Tibial nerve (tissue), 4 donors: ENCODE results near the gene AHR. TPM values are rescaled to one million over a fixed set of nuclear protein-coding genes. Genes with fewer than 3 reads are reported as not detected.

ENCODE experiments used
- DNase-seq, 2 donors: peaks; one replicate each; pipeline ENCODE4 v3.0.0-alpha.2; 2019; ENCODE audit warnings: low spot score in 2 of 2
- H3K27ac ChIP-seq, 4 donors: fragments of 200-600 bp; sonication (generic) in 3 of 4; one replicate each; pipeline ENCODE4 v1.5.1; 2017 to 2019; ENCODE audit warnings: mild to moderate bottlenecking in 1 of 4
- H3K27me3 ChIP-seq, 2 donors: fragments of 200-600 bp; sonication (generic) in 1 of 2; one replicate each; pipeline versions ENCODE4 v1.5.1 to v1.6.0; 2017 to 2019
- H3K36me3 ChIP-seq, 3 donors: fragments of 200-600 bp; sonication (generic); one replicate each; pipeline ENCODE4 v1.5.1; 2018 to 2019
- H3K4me1 ChIP-seq, 4 donors: fragments of 200-600 bp; sonication (generic) in 3 of 4; one replicate each; pipeline ENCODE4 v1.5.1; 2017 to 2019
- H3K4me3 ChIP-seq, 4 donors: fragments of 200-600 bp; sonication (generic) in 3 of 4; one replicate each; pipeline ENCODE4 v1.5.1; 2017 to 2019; ENCODE audit warnings: mild to moderate bottlenecking in 1 of 4, moderate library complexity in 1 of 4
- H3K9me3 ChIP-seq, 4 donors: fragments of 200-600 bp; sonication (generic) in 3 of 4; one replicate each; pipeline ENCODE4 v1.5.1; 2017 to 2019
- EP300 ChIP-seq, 2 donors: sonication (generic); formaldehyde crosslinking; IDR thresholded peaks; one replicate each; pipeline ENCODE4 v1.6.1; 2017; ENCODE audit warnings: antibody characterized with exemption in 2 of 2, mild to moderate bottlenecking in 1 of 2
- POLR2A ChIP-seq, 2 donors: fragments of 450-650 bp; IDR thresholded peaks; one replicate each; pipeline ENCODE4 v1.6.1; 2017; ENCODE audit warnings: antibody characterized with exemption in 2 of 2, mild to moderate bottlenecking in 2 of 2, moderate library complexity in 2 of 2
- WGBS, 2 donors: methylation state at CpG; one replicate each; pipeline ENCODE4 v1.1.5; 2018; 5-methylcytosine and 5-hydroxymethylcytosine counted together
- total RNA-seq, 4 donors: library from RNA; depleted of rRNA; stranded (reverse); fragments of >200 nt; gene quantifications; one replicate each; pipeline ENCODE4 v1.1.0, GENCODE V29; 2016
- TF ChIP-seq, protein P1 (sequence below), 5 experiments: fragments of 200-600 bp in 3 of 5; fragments of 450-650 bp in 2 of 5; sonication (generic) in 3 of 5; IDR thresholded peaks; one replicate each; pipeline ENCODE4 v1.5.1; 2016 to 2019; ENCODE audit warnings: antibody characterized with exemption in 5 of 5, mild to moderate bottlenecking in 3 of 5, moderate library complexity in 2 of 5

AHR gene
- total RNA-seq, 4 donors from 2014 or later, result 188 to 372 (median 296) TPM

DNA sequence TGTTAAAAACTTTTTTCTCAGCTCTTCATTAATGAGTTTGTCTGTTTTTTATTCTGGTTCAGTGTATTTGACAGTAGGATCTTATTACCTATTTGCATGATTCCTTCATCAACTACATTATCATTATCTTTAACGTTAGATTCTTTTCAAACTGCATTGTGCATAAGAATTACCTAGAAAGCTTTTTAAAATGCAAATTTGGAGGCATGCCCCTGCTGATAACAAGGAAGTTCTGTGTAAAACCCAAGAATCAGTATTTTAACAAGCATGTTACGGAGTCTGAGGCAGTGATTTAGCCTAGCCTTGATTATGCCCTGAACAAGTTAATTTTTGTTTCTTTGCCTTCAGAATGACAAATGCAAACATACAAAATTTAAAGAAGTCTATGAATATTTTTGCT is 14.2 kb downstream of the AHR start:
- Histone ChIP-seq H3K9me3 (no peaks in the 10 kb centered on the region), H3K36me3 (peaks cover 0 to 4% (median 0%) of the 10 kb centered on the region in 3 donors), H3K4me1 (peaks cover 0 to 93% (median 29%) of the 10 kb centered on the region in 4 donors), H3K27ac (peak overlapping the region; percentile 68 to 98 (median 86)), H3K4me3 (peak overlapping the region in 1 of 4 donors; percentile 20), H3K27me3 (no peaks in the 10 kb centered on the region)
- TF ChIP-seq POLR2A (IDR thresholded peaks at IDR 0.05), result no peak
- TF ChIP-seq, protein P1, sequence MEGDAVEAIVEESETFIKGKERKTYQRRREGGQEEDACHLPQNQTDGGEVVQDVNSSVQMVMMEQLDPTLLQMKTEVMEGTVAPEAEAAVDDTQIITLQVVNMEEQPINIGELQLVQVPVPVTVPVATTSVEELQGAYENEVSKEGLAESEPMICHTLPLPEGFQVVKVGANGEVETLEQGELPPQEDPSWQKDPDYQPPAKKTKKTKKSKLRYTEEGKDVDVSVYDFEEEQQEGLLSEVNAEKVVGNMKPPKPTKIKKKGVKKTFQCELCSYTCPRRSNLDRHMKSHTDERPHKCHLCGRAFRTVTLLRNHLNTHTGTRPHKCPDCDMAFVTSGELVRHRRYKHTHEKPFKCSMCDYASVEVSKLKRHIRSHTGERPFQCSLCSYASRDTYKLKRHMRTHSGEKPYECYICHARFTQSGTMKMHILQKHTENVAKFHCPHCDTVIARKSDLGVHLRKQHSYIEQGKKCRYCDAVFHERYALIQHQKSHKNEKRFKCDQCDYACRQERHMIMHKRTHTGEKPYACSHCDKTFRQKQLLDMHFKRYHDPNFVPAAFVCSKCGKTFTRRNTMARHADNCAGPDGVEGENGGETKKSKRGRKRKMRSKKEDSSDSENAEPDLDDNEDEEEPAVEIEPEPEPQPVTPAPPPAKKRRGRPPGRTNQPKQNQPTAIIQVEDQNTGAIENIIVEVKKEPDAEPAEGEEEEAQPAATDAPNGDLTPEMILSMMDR (IDR thresholded peaks at IDR 0.05), result no peak
- no peak for TF ChIP-seq EP300 (IDR thresholded peaks at IDR 0.05)
- WGBS, 2 donors, result 33 to 41% methylated on average over 2 of the region's 2 CpGs
- no peak for DNase-seq

DNA sequence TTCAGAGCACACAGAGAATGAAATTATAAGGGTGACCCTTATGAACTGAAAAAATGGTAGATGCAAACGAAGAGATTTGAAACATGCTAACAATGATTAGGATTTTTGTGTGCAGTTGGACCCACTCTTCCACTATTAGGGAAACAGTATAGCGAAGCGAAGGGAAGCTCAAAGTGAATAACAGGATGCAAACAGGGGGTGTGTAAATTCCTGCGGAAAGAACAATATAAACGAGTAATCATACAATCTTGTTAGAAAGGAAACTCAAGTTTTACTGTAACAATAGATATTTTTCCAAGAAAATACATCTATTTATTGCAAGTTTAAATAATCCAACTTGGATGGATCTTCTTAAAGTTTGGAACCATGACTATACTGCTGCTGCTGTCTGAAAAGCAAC is 14.7 kb downstream of the AHR start:
- peak overlapping the region; percentile 68 to 98 (median 86) for H3K27ac ChIP-seq
- TF ChIP-seq EP300 (IDR thresholded peaks at IDR 0.05) (no peak), POLR2A (IDR thresholded peaks at IDR 0.05) (no peak)
- TF ChIP-seq, protein P1 (IDR thresholded peaks at IDR 0.05), result no peak
- no peaks in the 10 kb centered on the region for H3K9me3 ChIP-seq
- no peak for DNase-seq
- WGBS, 2 donors, result 32 to 33% methylated on average over 5 of the region's 5 CpGs
- no peaks in the 10 kb centered on the region for H3K27me3 ChIP-seq
- H3K36me3 ChIP-seq, result peaks cover 0 to 4% (median 0%) of the 10 kb centered on the region in 3 donors
- H3K4me3 ChIP-seq, result peak overlapping the region in 1 of 4 donors; percentile 20
- peaks cover 0 to 93% (median 34%) of the 10 kb centered on the region in 4 donors for H3K4me1 ChIP-seq

DNA sequence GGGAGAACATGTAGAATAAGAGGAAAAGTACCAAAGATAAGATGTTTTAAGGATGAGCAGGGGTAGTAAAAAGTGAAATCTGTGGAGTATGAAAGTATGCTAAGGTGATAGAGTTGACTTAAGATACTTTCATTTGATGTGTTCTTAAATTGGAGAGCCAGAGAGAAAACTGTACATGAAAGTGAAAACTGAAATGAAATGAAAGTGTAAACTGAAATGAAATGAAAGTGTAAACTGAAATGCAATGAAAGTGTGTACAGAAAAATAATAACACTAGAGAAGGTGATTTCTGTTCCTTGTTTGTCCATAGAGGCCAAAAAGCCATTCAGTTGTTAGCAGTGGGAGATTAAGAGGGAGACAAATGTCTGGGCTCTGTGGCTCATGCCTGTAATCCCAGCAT is 17.5 kb downstream of the AHR start:
- TF ChIP-seq, protein P1 (IDR thresholded peaks at IDR 0.05), result no peak
- no peak for TF ChIP-seq POLR2A (IDR thresholded peaks at IDR 0.05)
- no peak for TF ChIP-seq EP300 (IDR thresholded peaks at IDR 0.05)
- no peaks in the 10 kb centered on the region for H3K27me3 ChIP-seq
- peaks cover 0 to 99% (median 47%) of the 10 kb centered on the region in 4 donors for H3K4me1 ChIP-seq
- peak overlapping the region in 1 of 4 donors; percentile 18 for H3K4me3 ChIP-seq
- H3K27ac ChIP-seq, result peak overlapping the region; percentile 29 to 98 (median 68)
- no peaks in the 10 kb centered on the region for H3K9me3 ChIP-seq
- DNase-seq, result no peak
- H3K36me3 ChIP-seq, result peaks cover 0 to 4% (median 0%) of the 10 kb centered on the region in 3 donors

DNA sequence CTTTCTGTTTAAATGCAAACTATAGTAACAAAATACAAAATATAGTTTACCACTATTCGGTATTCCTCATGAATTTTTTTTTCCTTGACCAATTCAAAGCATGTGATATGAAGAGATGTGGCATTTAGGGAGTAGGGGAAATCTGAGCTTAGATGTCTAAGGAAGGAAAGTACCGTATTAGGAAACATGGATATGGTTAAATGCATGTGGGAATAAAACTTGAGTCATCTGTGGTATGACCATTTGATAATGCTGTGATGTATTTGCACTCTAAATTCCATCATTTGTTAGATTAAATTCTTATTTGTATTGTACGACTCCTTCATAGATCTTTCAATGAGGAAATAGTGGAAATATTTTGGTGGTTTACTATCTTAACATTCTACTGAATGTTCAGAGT is 19.7 kb downstream of the AHR start:
- Histone ChIP-seq H3K36me3 (no peaks in the 10 kb centered on the region), H3K9me3 (no peaks in the 10 kb centered on the region), H3K27me3 (no peaks in the 10 kb centered on the region), H3K4me1 (peaks cover 0 to 99% (median 41%) of the 10 kb centered on the region in 4 donors), H3K27ac (peak overlapping the region in 2 of 4 donors; percentile 96 to 98), H3K4me3 (no peak overlapping the region)
- DNase-seq, result no peak
- no peak for TF ChIP-seq EP300 (IDR thresholded peaks at IDR 0.05)
- TF ChIP-seq POLR2A (IDR thresholded peaks at IDR 0.05), result no peak
- TF ChIP-seq, protein P1 (IDR thresholded peaks at IDR 0.05), result no peak
- WGBS, 2 donors, result 36 to 46% methylated on average over 3 of the region's 3 CpGs

DNA sequence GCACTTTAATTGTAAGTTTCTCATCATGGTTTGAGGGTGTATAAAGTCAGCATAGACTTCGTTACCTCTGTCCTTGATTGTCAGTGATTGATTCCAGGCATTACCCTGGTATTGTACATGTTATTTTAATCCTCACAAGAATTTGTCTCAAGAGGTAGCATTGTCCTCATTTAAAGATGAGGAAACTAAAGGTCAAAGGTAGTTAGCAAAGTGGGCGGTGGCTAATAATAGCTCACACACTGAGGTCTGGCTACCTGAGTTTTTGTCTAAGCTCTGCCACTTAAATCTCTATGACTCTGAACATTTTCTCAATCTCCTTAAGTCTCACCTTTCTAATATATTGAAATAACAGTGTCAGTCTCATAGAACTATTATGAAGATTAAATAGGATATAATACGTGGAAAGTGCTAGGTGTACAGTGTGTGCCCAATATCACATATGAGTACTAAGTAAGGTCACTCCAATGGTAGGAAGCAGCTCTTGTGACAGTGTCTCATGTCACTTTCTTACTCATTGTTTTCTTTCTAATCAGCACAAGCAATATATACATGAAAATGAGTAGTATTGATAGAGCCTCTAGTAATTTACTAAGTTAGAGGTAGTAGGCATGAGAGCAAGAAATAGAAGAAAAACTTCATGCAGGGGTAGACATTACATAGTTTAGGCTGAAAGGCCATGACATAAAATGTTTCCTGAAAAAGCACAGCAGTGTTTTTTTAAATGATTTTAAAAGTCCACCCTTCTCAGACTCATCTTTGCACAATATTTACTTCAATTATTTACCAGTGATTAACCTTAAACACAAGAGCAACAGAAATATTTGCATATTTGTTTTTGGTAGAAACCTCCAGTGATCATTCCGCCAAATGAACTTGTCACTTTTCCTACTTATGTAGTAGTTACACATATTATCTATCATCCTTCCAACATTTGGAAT is 21.0 kb downstream of the AHR start:
- H3K4me1 ChIP-seq, result peaks cover 0 to 99% (median 41%) of the 10 kb centered on the region in 4 donors
- TF ChIP-seq EP300 (IDR thresholded peaks at IDR 0.05), result no peak
- TF ChIP-seq, protein P1 (IDR thresholded peaks at IDR 0.05), result no peak
- no peak for TF ChIP-seq POLR2A (IDR thresholded peaks at IDR 0.05)
- H3K9me3 ChIP-seq, result no peaks in the 10 kb centered on the region
- H3K27me3 ChIP-seq, result no peaks in the 10 kb centered on the region
- WGBS, 2 donors, result 82 to 83% methylated on average over 4 of the region's 4 CpGs
- H3K36me3 ChIP-seq, result peaks cover 0 to 2% (median 0%) of the 10 kb centered on the region in 3 donors
- no peak overlapping the region for H3K4me3 ChIP-seq
- peak overlapping the region; percentile 2 to 98 (median 67) for H3K27ac ChIP-seq
- no peak for DNase-seq
